Neural progenitor cell (in vitro differentiated cells): ENCODE data around the gene PF4V1. TPM values are rescaled to one million over a fixed set of nuclear protein-coding genes. Genes with fewer than 3 reads are reported as not detected.

ENCODE experiments used
- DNase-seq: peaks from one replicate; pipeline ENCODE4 v3.0.0-alpha.2; 2016; ENCODE audit warnings: low spot score
- H2AFZ ChIP-seq: fragments of 200-600 bp; sonication (generic); replicated peaks from 2 replicates; pipeline ENCODE4 v1.6.1; 2016; ENCODE audit warnings: antibody characterized with exemption
- H3F3A ChIP-seq: fragments of 200-600 bp; sonication (generic); 2 replicates; pipeline ENCODE4 v1.6.1; 2016; ENCODE audit warnings: antibody characterized with exemption, low read depth
- H3K27ac ChIP-seq: fragments of 200-600 bp; sonication (generic); 2 replicates; pipeline ENCODE4 v1.5.1; 2016; ENCODE audit warnings: mild to moderate bottlenecking
- H3K27me3 ChIP-seq: fragments of 200-600 bp; sonication (generic); 2 replicates; pipeline ENCODE4 v1.6.1; 2016; ENCODE audit warnings: mild to moderate bottlenecking, moderate library complexity
- H3K36me3 ChIP-seq: fragments of 200-600 bp; sonication (generic); 2 replicates; pipeline ENCODE4 v1.5.1; 2016
- H3K4me1 ChIP-seq: fragments of 200-600 bp; sonication (generic); 2 replicates; pipeline ENCODE4 v1.6.1; 2016; ENCODE audit warnings: mixed run types
- H3K4me2 ChIP-seq: fragments of 200-600 bp; sonication (generic); 2 replicates; pipeline ENCODE4 v1.6.1; 2016
- H3K4me3 ChIP-seq: fragments of 200-600 bp; sonication (generic); 2 replicates; pipeline ENCODE4 v1.5.1; 2016
- H3K79me2 ChIP-seq: fragments of 200-600 bp; sonication (generic); 2 replicates; pipeline ENCODE4 v1.6.1; 2016; ENCODE audit warnings: low read depth
- H3K9ac ChIP-seq: fragments of 200-600 bp; sonication (generic); 2 replicates; pipeline ENCODE4 v1.6.1; 2016
- H3K9me3 ChIP-seq: fragments of 200-600 bp; sonication (generic); 2 replicates; pipeline ENCODE4 v1.5.1; 2016; ENCODE audit warnings: low read depth
- H4K20me1 ChIP-seq: fragments of 200-600 bp; sonication (generic); 2 replicates; pipeline ENCODE4 v1.6.1; 2016; ENCODE audit warnings: low read depth
- H3K27ac Mint-ChIP-seq: 3 replicates; pipeline ENCODE4 v1.8.0; 2021; ENCODE audit warnings: mixed read lengths
- H3K27me3 Mint-ChIP-seq: 2 replicates; pipeline ENCODE4 v1.8.0; 2022; ENCODE audit warnings: low read depth, mild to moderate bottlenecking, inconsistent platforms, moderate library complexity, mixed read lengths; ENCODE audit not compliant: insufficient read depth
- H3K36me3 Mint-ChIP-seq: 3 replicates; pipeline ENCODE4 v1.8.0; 2021; ENCODE audit warnings: mixed read lengths
- H3K4me1 Mint-ChIP-seq: 3 replicates; pipeline ENCODE4 v1.8.0; 2021; ENCODE audit warnings: mixed read lengths
- H3K4me3 Mint-ChIP-seq: 3 replicates; pipeline ENCODE4 v1.8.0; 2021; ENCODE audit warnings: mild to moderate bottlenecking, moderate library complexity, mixed read lengths
- H3K9me3 Mint-ChIP-seq: 3 replicates; pipeline ENCODE4 v1.8.0; 2020; ENCODE audit warnings: mixed read lengths
- EZH2 ChIP-seq: fragments of 200-600 bp; sonication (generic); IDR thresholded peaks from 2 replicates; pipeline ENCODE4 v1.6.1; 2017; ENCODE audit warnings: antibody characterized with exemption, mild to moderate bottlenecking, moderate library complexity
- EZH2phosphoT487 ChIP-seq: fragments of 200-600 bp; sonication (generic); IDR thresholded peaks from 2 replicates; pipeline ENCODE4 v1.6.1; 2017; ENCODE audit warnings: antibody characterized with exemption
- total RNA-seq: library from RNA; depleted of rRNA; stranded (reverse); fragments of >200 nt; gene quantifications from 2 replicates; pipeline ENCODE4 v1.2.3, GENCODE V29; 2015; ENCODE audit warnings: low replicate concordance
- TF ChIP-seq, protein P1 (sequence below): fragments of 200-600 bp; sonication (generic); IDR thresholded peaks from 2 replicates; pipeline ENCODE4 v1.5.1; 2017; ENCODE audit warnings: antibody characterized with exemption, mild to moderate bottlenecking

PF4V1 gene
- total RNA-seq, 1 donor from 2014 or later = not detected

DNA sequence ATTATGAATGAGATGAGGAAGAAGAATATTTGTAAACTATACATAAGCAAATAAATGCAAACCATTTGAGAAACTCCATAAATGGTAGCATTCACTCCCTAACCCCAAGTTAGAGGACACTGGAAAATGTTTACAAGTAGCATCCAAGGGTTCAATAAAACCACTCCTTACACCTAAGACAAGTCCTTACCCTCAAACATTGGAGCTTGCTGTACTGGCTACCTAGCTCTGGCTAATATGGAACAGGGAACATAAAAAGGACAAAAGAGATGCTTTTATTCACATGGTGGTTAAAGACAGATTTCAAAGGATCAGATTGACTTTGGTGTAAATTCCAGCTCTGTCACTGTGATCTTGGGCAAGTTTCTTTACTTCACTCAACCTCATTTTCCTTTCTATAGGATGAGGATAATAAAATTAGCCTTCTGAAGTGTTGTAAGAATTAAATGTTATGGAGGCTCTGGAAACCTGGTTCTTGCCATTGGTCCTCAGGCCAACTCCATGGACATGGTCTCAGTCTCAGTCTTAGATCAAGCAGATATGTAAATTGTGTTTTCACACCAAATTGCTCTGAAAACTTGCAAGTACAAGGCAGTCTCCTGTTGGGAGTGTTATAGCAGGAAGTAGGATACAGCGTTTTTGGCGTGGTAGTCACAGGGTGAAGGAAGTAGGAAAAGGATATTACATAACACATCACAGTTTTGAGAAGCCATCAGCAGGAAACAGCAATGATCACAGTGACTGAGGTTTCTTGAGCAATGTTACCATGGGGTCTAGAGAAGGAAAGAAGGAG is 19.4 kb downstream of the PF4V1 start:
- Histone ChIP-seq H3K9ac (no peak overlapping the region), H3K4me1 (no peaks in the 10 kb centered on the region), H3K27ac (no peak overlapping the region), H3K4me2 (no peak overlapping the region), H4K20me1 (no peaks in the 10 kb centered on the region), H3K4me3 (no peak overlapping the region), H3K36me3 (no peaks in the 10 kb centered on the region), H3K27me3 (peaks cover 49% of the 10 kb centered on the region), H3F3A (no peaks in the 10 kb centered on the region), H3K79me2 (no peaks in the 10 kb centered on the region), H3K9me3 (no peaks in the 10 kb centered on the region), H2AFZ (no peak overlapping the region)
- no peaks in the 10 kb centered on the region for H3K9me3 Mint-ChIP-seq
- H3K27me3 Mint-ChIP-seq = peaks cover 3% of the 10 kb centered on the region
- H3K4me3 Mint-ChIP-seq = no peak overlapping the region
- H3K27ac Mint-ChIP-seq = no peak overlapping the region
- TF ChIP-seq EZH2phosphoT487 (no peak), EZH2 (no peak)
- TF ChIP-seq, protein P1, sequence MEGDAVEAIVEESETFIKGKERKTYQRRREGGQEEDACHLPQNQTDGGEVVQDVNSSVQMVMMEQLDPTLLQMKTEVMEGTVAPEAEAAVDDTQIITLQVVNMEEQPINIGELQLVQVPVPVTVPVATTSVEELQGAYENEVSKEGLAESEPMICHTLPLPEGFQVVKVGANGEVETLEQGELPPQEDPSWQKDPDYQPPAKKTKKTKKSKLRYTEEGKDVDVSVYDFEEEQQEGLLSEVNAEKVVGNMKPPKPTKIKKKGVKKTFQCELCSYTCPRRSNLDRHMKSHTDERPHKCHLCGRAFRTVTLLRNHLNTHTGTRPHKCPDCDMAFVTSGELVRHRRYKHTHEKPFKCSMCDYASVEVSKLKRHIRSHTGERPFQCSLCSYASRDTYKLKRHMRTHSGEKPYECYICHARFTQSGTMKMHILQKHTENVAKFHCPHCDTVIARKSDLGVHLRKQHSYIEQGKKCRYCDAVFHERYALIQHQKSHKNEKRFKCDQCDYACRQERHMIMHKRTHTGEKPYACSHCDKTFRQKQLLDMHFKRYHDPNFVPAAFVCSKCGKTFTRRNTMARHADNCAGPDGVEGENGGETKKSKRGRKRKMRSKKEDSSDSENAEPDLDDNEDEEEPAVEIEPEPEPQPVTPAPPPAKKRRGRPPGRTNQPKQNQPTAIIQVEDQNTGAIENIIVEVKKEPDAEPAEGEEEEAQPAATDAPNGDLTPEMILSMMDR = no peak
- peaks cover 4% of the 10 kb centered on the region for H3K4me1 Mint-ChIP-seq
- no peaks in the 10 kb centered on the region for H3K36me3 Mint-ChIP-seq
- DNase-seq = no peak

DNA sequence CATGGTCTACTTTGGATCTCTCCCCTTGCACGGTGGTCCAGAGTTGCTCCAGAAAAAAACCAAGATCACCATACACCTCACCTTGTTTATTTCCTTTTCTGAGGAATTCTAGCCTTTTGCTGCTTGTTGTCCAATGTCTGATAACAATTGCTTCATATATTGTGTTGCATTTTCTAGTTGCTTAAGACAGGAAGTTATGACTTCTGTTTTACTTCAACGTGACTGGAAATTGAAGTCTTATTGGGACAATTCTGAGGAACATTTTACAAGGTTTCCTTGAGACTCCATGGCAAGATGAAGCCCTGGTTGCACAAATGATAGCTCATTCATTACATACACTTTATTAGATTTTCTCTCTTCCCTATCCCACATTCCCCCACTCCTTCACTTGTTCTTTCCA is 21.3 kb downstream of the PF4V1 start:
- H3K27me3 Mint-ChIP-seq = peaks cover 3% of the 10 kb centered on the region
- H2AFZ ChIP-seq = no peak overlapping the region

DNA sequence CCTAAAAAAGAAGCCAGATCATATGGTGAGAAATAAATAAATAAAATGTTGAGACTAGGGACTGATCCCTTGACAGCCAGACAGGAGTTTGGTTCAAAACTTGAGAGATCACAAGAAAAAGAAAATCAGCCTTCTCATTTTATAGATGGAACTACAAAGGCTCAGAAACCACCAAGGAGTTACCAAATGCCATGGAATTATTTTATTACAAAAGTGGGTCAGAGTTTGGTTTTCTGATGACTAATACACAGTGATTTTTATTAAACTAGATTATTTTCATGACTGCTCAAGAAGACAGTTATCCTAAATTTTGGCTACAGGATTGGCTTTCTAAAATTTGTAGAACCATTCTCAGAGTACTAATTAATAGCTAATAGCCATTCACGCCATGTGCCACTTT is 22.3 kb downstream of the PF4V1 start:
- Mint-ChIP-seq H3K4me3 (no peak overlapping the region), H3K36me3 (no peaks in the 10 kb centered on the region), H3K9me3 (no peaks in the 10 kb centered on the region), H3K27ac (no peak overlapping the region), H3K27me3 (peaks cover 3% of the 10 kb centered on the region), H3K4me1 (no peaks in the 10 kb centered on the region)
- H3K79me2 ChIP-seq = no peaks in the 10 kb centered on the region
- TF ChIP-seq, protein P1 = no peak
- TF ChIP-seq EZH2phosphoT487 = no peak
- TF ChIP-seq EZH2 = no peak
- no peaks in the 10 kb centered on the region for H3K36me3 ChIP-seq
- no peak overlapping the region for H2AFZ ChIP-seq
- peaks cover 20% of the 10 kb centered on the region for H3K27me3 ChIP-seq
- H3K4me2 ChIP-seq = no peak overlapping the region
- H3K4me3 ChIP-seq = no peak overlapping the region
- H3K9me3 ChIP-seq = no peaks in the 10 kb centered on the region
- no peak overlapping the region for H3K27ac ChIP-seq
- H3F3A ChIP-seq = no peaks in the 10 kb centered on the region
- H3K4me1 ChIP-seq = no peaks in the 10 kb centered on the region
- H3K9ac ChIP-seq = no peak overlapping the region
- H4K20me1 ChIP-seq = no peaks in the 10 kb centered on the region
- DNase-seq = no peak

More for the DNA sequence above, 21.3 kb downstream of the PF4V1 start:
- no peaks in the 10 kb centered on the region for H3K4me1 ChIP-seq
- DNase-seq = no peak
- H3K4me3 ChIP-seq = no peak overlapping the region
- H3K27ac ChIP-seq = no peak overlapping the region
- no peak overlapping the region for H3K9ac ChIP-seq
- H3K36me3 ChIP-seq = no peaks in the 10 kb centered on the region
- no peaks in the 10 kb centered on the region for H3K79me2 ChIP-seq
- H3K4me2 ChIP-seq = no peak overlapping the region
- Mint-ChIP-seq H3K4me1 (peaks cover 4% of the 10 kb centered on the region), H3K27ac (no peak overlapping the region), H3K4me3 (no peak overlapping the region), H3K36me3 (no peaks in the 10 kb centered on the region), H3K9me3 (no peaks in the 10 kb centered on the region)
- peaks cover 31% of the 10 kb centered on the region for H3K27me3 ChIP-seq
- no peaks in the 10 kb centered on the region for H3K9me3 ChIP-seq
- no peaks in the 10 kb centered on the region for H3F3A ChIP-seq
- H4K20me1 ChIP-seq = no peaks in the 10 kb centered on the region
- no peak for TF ChIP-seq EZH2phosphoT487
- TF ChIP-seq, protein P1 = no peak
- no peak for TF ChIP-seq EZH2
